GM10847 (cell line): ENCODE measurements around the gene PLA2G6.

Experiments
- POLR2A ChIP-seq: IDR thresholded peaks from 2 replicates; pipeline ENCODE4 v1.6.1; 2011; ENCODE audit not compliant: insufficient read length; ENCODE audit errors: extremely low read depth

The PLA2G6 gene

DNA sequence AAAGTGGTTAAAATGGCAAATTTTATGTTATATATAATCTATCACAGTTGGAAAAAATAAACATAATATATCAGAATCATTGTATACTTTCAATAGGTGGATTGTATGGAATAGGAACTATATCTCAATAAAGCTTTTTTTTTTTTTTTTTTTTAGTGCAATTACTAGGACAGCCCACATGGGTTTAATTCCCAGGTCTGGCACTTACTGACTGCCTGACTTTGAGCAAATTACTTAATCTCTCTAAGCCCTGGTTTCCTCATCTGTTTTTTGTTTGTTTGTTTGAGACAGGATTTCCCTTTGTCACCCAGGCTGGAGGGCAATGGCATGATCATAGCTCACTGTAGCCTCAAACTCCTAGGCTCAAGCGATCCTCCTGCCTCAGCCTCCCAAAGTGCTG is 45.0 kb downstream of the PLA2G6 start:
- no peak for TF ChIP-seq POLR2A

DNA sequence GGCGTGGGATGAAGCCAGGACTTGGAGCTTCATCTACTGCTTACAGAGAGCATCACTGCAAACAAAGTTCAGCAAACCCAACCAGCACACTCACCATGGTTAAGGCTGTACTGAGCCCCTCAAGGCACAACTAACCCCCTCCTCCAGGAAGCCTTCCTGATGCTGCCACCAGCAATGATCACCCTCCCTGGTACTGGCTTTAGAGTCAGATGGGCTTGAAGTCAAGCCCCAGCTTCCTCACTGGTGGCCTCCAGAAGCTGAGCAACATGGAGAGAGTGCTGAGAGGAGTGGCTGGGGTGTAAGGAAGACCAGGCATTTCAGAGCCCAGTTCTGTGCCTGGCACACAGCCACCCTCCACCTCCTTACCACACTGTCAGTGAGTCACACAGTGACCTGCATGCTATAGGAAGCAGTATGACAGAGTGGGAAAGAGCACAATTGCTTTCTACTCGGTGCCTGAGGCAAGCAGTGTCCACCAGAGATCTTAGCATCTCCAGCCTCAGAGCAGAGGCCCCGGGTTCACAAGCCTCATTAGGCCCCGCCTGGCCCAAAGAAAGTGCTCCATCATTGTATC is 46.4 kb downstream of the PLA2G6 start:
- no peak for TF ChIP-seq POLR2A

DNA sequence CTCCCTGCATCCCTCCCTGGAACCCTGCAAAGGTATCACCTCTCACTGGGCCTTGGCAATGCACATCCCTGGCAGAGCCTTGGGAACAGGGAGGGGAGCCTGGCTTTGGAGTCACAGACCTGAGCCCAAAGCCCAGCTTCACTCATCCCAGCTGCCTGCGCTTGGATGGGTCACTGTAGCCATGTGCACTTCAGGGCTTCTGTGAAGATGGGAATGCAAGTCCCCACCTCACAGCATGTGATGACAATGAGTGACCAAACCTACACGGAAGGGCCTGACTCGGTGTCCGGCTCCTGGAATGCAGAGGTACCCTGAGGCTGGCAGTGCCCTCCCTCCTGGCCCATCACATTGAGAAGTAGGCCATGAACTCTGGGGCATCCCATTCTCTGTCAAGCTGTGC is 48.3 kb downstream of the PLA2G6 start:
- TF ChIP-seq POLR2A = no peak

DNA sequence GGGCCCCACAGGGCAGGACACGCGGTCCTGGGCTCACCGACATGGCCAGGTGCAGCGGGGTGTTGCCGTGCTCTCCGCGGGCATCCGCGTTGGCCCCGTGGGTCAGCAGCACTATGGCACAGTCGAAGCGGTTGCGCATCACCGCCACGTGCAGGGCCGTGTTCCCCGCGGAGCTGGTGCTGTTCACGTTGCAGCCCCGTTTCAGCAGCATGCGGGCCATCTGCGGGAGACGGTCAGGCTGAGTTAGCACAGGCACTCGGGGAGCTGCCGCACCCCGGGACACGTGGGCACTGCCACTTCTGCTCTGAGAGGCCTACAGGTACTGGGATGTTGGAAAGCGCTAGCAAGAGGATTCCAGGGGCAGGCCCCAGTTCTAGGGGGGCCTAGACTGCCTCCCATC is 48.8 kb downstream of the PLA2G6 start:
- TF ChIP-seq POLR2A = no peak

DNA sequence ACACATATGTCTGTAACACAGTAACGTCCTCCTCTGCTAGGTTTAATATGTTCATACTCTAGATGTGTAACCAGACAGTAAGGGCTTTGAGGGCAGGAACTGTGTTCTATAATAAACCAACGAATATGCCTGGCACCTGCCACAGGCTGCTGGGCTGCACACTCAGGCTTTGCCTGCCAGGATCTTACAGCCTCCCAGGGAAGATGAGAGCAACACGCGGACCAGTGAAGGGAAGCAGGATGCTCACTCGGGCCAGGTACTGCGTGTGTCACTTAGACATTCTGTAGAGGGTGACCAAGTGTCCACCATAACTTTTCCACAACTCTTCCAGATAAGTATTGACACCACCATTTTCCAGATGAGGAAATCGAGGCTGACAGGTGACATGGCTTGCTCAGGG is 49.5 kb downstream of the PLA2G6 start:
- no peak for TF ChIP-seq POLR2A

DNA sequence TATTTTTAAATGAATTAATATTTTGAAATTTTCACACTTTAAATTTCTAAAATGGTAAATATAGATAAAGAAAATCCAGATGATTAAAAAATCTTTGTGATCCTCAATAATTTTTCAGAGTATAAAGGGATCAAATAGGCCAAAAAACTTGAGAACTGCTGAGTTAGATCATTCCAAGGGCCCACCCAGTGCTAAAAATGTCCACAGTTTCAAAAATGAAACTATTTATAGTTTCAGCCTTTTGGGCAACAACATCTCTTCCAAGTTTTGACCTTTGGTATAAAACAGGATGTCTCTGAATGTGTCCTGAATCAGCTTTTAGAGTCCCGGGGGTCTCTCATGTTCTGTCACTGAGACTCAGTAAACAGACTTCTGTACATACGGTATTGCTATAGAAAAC is 50.2 kb downstream of the PLA2G6 start:
- TF ChIP-seq POLR2A = no peak

DNA sequence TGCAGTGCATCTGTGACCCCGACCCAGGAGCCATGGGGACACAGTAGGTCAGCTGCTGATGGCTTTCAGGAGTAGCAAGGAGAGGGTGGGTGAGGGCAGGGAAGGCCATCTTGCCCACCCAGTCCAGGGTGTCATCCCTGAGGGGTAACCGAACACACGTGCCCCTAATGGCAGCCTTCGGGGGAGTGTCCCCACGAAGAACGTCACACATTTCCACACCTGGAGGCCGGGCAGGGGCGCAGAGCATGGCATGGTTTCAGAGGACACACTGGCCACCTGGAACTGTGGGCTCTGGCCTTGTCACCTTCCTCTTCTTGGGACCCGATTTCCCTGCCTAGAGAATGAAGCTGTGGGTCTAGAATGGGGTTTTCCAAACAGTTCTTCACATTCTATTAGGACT is 51.8 kb downstream of the PLA2G6 start:
- TF ChIP-seq POLR2A = no peak

DNA sequence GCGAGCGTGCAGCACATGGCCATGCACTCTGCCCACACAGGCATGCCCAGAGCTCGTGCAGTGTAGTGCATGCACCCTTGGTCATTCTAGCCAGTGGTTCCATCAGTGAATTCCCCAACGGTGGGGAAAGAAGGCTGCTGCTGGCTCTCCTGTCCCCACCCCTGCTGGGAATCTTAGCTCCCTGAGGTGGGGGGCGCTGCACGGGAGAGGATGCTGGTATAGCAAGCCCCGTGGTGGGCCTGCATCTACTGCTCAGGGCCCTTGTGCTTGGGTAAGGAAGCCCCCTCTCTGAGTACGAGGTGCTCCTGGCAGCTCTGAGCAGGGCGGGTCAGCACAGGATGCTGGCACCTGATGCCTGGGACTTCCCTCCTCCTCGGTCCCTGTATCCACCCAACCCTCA is 52.6 kb downstream of the PLA2G6 start:
- no peak for TF ChIP-seq POLR2A

DNA sequence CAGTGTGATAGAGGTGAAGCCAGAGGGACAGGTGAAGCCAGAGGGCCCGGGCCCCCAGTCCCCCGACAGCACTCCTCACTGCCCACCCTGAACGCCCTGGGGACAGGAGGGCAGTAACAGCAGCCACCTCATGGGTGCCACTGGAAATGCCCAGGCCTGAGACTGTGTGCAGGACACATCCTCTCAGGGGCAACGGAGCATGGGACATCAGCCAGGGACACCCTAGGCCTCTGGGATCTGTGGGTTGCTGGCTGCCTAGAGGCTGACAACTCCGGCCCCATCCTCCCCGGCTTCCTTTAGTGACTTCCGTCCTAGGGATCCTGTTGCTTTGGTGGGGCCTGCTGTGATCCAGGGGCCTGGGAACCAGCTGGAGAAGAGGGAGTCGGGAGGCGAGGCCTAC is 53.8 kb downstream of the PLA2G6 start:
- no peak for TF ChIP-seq POLR2A

DNA sequence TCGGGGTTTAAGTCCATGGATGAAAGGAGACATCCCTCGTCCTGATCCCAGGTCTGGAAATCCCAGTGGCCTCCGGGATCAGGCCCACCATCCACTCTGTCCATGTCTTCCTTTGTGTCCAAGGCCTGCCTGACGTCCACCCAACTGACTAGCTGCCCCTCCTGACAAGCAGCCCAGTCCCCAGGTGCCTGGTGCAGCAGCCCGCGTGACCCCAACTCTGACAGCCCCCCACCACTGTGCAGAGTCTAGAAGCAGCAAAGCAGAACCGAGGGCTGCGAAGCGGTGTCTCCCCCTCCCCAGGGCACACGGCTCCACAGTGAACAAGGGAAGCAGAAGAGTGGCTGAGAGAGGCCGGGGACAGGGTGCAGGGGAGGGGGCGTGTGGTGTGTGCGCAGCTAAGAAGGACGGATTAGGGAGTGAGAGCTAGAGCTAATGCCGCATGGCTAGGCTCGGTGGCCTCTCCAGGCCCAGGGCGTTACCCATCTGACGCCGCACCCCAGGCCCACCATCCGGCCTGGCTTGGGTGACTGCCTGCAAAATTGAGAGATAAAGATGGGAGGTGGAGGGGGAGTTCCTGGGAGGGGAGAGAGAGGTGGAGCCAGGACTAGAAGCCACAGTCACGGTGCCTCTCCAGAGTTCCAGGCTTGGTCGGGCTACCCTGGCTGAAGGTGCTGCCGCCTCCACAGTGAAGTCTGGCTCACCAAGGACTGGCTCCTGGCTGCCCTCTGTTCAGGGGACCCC is 54.5 kb downstream of the PLA2G6 start:
- no peak for TF ChIP-seq POLR2A

DNA sequence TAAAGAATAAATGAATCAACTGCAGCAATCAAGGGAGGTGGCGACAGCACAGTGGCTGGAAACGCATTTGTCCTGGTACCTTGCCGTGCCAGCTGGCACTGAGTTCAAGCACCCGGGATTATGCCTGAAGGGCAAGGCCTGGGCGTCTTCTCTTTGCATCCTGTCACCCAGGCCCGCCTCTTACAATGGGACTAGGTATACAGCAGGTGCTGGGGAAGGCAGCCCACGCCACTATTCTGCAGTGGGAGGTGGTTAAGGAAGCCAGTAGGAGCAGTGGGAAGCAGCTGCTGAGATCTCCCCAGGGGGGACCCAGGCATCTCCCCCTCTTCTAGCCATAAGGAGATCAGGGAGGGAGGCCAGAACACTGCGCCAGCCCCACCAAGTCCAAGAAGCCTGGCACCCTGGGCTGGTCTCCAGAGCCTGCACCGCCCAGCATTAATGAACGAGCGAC is 55.9 kb downstream of the PLA2G6 start:
- TF ChIP-seq POLR2A = no peak

DNA sequence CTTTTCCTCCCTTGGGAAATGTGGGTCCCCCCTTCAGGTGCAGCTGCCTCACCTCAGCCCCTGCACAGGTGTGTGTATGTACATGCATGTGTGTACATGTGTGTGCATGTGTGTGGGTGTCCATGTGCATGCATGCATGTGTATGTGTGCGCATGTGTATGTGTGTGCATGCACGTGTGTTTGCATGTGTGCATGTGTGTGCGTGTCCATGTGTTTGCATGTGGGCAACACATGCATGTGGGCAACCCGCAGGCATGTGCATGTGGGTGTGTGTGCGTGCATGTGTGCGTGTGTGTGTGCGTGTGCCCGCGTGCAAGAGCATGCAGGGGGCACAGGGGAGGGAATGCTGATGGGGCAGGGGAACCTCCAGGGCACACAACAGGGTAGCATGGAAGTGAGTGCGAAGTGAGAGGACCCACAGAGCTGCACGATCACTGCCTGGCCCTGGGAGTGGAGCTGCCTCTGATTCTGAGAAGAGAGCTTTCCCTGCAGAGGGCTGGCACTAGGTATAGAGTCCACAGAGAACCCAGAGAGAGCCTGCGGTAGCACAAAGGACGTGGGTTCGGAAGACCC is 56.5 kb downstream of the PLA2G6 start:
- TF ChIP-seq POLR2A = no peak

DNA sequence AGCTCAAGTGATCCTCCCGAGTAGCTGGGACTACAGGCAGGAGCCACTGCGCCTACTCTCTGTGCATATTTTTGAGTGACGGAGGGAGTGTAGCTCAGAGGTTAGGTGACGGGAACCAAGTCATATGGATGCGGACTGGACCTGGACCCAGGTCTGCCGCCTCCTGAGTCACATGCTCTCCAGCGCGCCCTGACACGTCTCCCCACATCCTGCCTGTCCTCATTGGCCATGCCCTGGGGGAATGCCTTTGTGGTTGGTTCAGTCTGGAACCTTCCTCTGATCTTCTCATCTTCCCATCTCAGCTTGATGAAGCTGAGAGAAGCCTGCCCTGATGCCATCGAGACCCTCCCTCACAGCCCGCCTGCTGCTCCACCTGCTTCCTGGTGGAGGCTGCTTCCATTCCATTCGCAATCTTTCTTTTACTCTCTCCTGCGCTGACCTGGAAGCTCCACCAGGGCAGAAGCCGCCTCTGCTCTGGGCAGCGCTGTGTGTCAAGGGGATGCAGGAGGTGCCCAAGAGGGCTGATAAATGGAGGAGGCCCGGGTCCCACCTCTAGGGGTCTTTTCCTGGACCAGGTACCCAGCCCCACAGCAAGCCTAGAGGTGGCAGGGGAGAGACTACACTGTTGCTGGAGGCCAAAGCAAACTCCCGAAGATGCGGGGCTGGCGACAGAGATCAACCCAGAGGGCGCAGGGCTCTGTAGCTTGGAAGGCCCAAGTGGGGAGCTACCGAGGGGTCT is 57.2 kb downstream of the PLA2G6 start:
- no peak for TF ChIP-seq POLR2A

DNA sequence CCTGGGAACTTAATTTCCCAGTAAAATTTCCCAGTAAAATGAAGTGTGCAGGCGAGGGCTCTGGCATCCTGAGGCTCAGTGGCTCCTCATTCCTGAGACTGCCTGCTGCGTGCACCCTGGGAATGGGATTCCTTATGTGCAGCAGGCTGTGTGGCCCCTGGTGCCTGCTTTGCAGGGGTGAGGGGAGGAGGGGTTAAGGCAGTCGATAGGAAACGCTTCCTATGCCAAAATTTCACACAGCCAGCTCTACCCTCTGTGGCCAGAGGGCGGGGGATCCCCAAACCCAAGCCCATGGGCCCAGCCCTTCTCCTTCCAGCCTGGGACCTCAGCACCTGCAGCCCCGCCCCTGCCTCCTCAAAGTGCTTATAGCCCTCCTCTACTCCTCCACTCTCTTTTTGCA is 59.0 kb downstream of the PLA2G6 start:
- no peak for TF ChIP-seq POLR2A

DNA sequence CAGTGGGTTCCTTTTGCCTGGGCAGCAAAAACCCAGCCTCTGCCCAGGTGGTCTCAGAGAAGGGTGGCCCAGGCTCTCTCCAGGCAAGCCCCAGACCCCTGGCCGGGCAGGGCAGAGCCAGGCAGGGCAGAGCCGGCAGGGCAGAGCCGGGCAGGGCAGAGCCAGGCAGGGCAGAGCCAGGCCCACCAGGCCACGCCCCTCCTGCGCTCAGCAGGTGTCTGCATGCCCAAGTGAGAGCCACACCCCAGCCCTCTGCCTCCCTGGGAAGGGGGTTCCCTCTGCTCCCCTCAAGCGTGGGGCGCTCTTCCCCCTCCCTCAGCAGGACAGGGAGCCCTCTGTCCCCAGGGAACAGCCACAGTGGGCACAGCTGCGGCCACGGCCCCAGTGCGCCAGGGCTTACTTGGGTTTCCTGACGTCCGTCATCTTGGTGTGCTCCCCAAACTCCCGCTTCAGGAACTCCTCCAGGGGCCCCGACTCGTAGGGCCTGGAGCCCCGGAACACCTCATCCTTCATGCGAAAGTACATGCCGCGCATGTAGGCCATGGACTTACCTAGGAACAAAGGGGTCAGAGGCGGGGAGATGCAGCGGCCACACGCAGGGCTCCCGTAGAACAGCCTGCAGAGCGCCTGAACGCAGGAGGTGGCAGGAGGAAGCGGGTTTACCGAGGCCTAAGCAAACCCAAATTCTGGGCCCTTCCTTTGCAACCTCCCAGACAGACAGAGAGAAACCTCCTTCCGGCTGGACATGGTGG is 61.1 kb downstream of the PLA2G6 start:
- TF ChIP-seq POLR2A = no peak
